Sigmoid colon (tissue), 7 donors: ENCODE measurements around the gene ADAD1. TPM values are rescaled to one million over a fixed set of nuclear protein-coding genes. Genes with fewer than 3 reads are reported as not detected.

Experiments
- DNase-seq: peaks from one replicate; pipeline ENCODE4 v3.0.0-alpha.2; 2019
- H3K27ac ChIP-seq, 4 donors: fragments of 200-600 bp; sonication (generic); one replicate each; pipeline ENCODE4 v1.5.1; 2016 to 2019; ENCODE audit warnings: mild to moderate bottlenecking in 1 of 4
- H3K27me3 ChIP-seq, 3 donors: fragments of 200-600 bp; sonication (generic); one replicate each; pipeline ENCODE4 v1.5.1; 2019; ENCODE audit warnings: mild to moderate bottlenecking in 1 of 3
- H3K36me3 ChIP-seq, 4 donors: fragments of 200-600 bp; sonication (generic); one replicate each; pipeline ENCODE4 v1.5.1; 2016 to 2019
- H3K4me1 ChIP-seq, 4 donors: fragments of 200-600 bp; sonication (generic); one replicate each; pipeline ENCODE4 v1.5.1; 2017 to 2019
- H3K4me3 ChIP-seq, 4 donors: fragments of 200-600 bp; sonication (generic); one replicate each; pipeline ENCODE4 v1.5.1; 2017 to 2019; ENCODE audit warnings: mild to moderate bottlenecking in 2 of 4, moderate library complexity in 1 of 4
- H3K9me3 ChIP-seq, 4 donors: fragments of 200-600 bp in 3 of 4; sonication (generic) in 3 of 4; one replicate each; pipeline versions ENCODE4 v1.5.1 to v1.6.1; 2013 to 2019
- EP300 ChIP-seq, 4 donors: sonication (generic); formaldehyde crosslinking; IDR thresholded peaks; one replicate each; pipeline ENCODE4 v1.6.1; 2017; ENCODE audit warnings: antibody characterized with exemption in 4 of 4
- POLR2A ChIP-seq, 2 donors: fragments of 450-650 bp; IDR thresholded peaks; one replicate each; pipeline ENCODE4 v1.6.1; 2016; ENCODE audit warnings: antibody characterized with exemption in 2 of 2, mild to moderate bottlenecking in 2 of 2, moderate library complexity in 2 of 2
- POLR2AphosphoS5 ChIP-seq, 4 donors: sonication (generic); formaldehyde crosslinking; IDR thresholded peaks; one replicate each; pipeline ENCODE4 v1.6.1; 2017; ENCODE audit warnings: antibody characterized with exemption in 4 of 4
- WGBS, 2 donors: extraction: QIAGEN DNeasy Blood & Tissue Kit; methylation state at CpG; one replicate each; pipeline ENCODE4 v1.1.7; 2013; 5-methylcytosine and 5-hydroxymethylcytosine counted together
- intact Hi-C: fragments of 100-400 bp; cut with DNase I; formaldehyde crosslinking; loops from one replicate; pipeline ENCODE4 v1.15.1; 2023
- polyA plus RNA-seq, 3 donors: library from polyadenylated mRNA; stranded (reverse); fragments of 200-250 nt; gene quantifications; one replicate each; pipeline ENCODE4 v1.2.3, GENCODE V29; 2013
- total RNA-seq, 4 donors: library from RNA; depleted of rRNA; stranded (reverse); fragments of >200 nt; gene quantifications; one replicate each; pipeline ENCODE4 v1.1.0, GENCODE V29; 2016
- TF ChIP-seq, protein P1 (sequence below), 4 experiments: fragments of 450-650 bp in 3 of 4; fragments of 200-600 bp in 1 of 4; IDR thresholded peaks; one replicate each; pipeline ENCODE4 v1.5.1; 2016 to 2019; ENCODE audit warnings: antibody characterized with exemption in 4 of 4, mild to moderate bottlenecking in 3 of 4, moderate library complexity in 2 of 4
- donor health status: healthy with polysubstance abuse.
- donor health status: Bipolar disorder and iron deficiency.
- donor health status: healthy.

The ADAD1 gene
- total and polyA plus RNA-seq, 7 donors, result not detected

GRCh38 chr4:122393276-122393675 lies 14.5 kb downstream of the ADAD1 start:
- H3K9me3 ChIP-seq, result no peaks in the 10 kb centered on the region
- no peaks in the 10 kb centered on the region for H3K36me3 ChIP-seq
- intact Hi-C loops, result no loop called here
- no peaks in the 10 kb centered on the region for H3K4me1 ChIP-seq
- WGBS, 2 donors, result 26 to 72% methylated on average over 1 of the region's 1 CpG
- no peak for DNase-seq
- no peak overlapping the region for H3K4me3 ChIP-seq
- TF ChIP-seq EP300 (IDR thresholded peaks at IDR 0.05), result no peak
- H3K27ac ChIP-seq, result no peak overlapping the region
- H3K27me3 ChIP-seq, result no peaks in the 10 kb centered on the region

GRCh38 chr4:122403861-122404260 lies 25.1 kb downstream of the ADAD1 start:
- TF ChIP-seq EP300 (IDR thresholded peaks at IDR 0.05), result no peak
- no peak for TF ChIP-seq POLR2A (IDR thresholded peaks at IDR 0.05)
- TF ChIP-seq, protein P1, sequence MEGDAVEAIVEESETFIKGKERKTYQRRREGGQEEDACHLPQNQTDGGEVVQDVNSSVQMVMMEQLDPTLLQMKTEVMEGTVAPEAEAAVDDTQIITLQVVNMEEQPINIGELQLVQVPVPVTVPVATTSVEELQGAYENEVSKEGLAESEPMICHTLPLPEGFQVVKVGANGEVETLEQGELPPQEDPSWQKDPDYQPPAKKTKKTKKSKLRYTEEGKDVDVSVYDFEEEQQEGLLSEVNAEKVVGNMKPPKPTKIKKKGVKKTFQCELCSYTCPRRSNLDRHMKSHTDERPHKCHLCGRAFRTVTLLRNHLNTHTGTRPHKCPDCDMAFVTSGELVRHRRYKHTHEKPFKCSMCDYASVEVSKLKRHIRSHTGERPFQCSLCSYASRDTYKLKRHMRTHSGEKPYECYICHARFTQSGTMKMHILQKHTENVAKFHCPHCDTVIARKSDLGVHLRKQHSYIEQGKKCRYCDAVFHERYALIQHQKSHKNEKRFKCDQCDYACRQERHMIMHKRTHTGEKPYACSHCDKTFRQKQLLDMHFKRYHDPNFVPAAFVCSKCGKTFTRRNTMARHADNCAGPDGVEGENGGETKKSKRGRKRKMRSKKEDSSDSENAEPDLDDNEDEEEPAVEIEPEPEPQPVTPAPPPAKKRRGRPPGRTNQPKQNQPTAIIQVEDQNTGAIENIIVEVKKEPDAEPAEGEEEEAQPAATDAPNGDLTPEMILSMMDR (IDR thresholded peaks at IDR 0.05), result no peak
- TF ChIP-seq POLR2AphosphoS5 (IDR thresholded peaks at IDR 0.05), result no peak
- 48 to 50% methylated on average over 3 of the region's 3 CpGs for WGBS, 2 donors
- H3K36me3 ChIP-seq, result no peaks in the 10 kb centered on the region
- no peak overlapping the region for H3K27ac ChIP-seq
- no peak overlapping the region for H3K4me3 ChIP-seq
- no peaks in the 10 kb centered on the region for H3K27me3 ChIP-seq
- DNase-seq, result no peak
- intact Hi-C loops, result no loop called here
- H3K9me3 ChIP-seq, result no peaks in the 10 kb centered on the region
- no peaks in the 10 kb centered on the region for H3K4me1 ChIP-seq

- no peak for DNase-seq
- no peaks in the 10 kb centered on the region for H3K36me3 ChIP-seq
- intact Hi-C loops, result no loop called here
- H3K4me1 ChIP-seq, result no peaks in the 10 kb centered on the region
- no peak overlapping the region for H3K4me3 ChIP-seq
- 41 to 48% methylated on average over 3 of the region's 3 CpGs for WGBS, 2 donors
- no peak overlapping the region for H3K27ac ChIP-seq
- no peaks in the 10 kb centered on the region for H3K9me3 ChIP-seq
- TF ChIP-seq POLR2A (IDR thresholded peaks at IDR 0.05) (no peak), EP300 (IDR thresholded peaks at IDR 0.05) (no peak), POLR2AphosphoS5 (IDR thresholded peaks at IDR 0.05) (no peak)
- TF ChIP-seq, protein P1 (IDR thresholded peaks at IDR 0.05), result no peak
- H3K27me3 ChIP-seq, result no peaks in the 10 kb centered on the region
These were observed 33.7 kb downstream of the ADAD1 start for GRCh38 chr4:122412547-122412946.

GRCh38 chr4:122423246-122423645 lies 44.4 kb downstream of the ADAD1 start:
- intact Hi-C loops, result no loop called here
- DNase-seq, result no peak
- no peaks in the 10 kb centered on the region for H3K4me1 ChIP-seq
- no peak overlapping the region for H3K27ac ChIP-seq
- peaks cover 0 to 9% (median 2%) of the 10 kb centered on the region in 4 donors for H3K9me3 ChIP-seq
- H3K4me3 ChIP-seq, result no peak overlapping the region
- H3K27me3 ChIP-seq, result no peaks in the 10 kb centered on the region
- no peaks in the 10 kb centered on the region for H3K36me3 ChIP-seq
- TF ChIP-seq, protein P1 (IDR thresholded peaks at IDR 0.05), result no peak
- TF ChIP-seq POLR2A (IDR thresholded peaks at IDR 0.05), result no peak
- TF ChIP-seq POLR2AphosphoS5 (IDR thresholded peaks at IDR 0.05), result no peak
- no peak for TF ChIP-seq EP300 (IDR thresholded peaks at IDR 0.05)

GRCh38 chr4:122431351-122431750 lies 52.5 kb downstream of the ADAD1 start:
- Histone ChIP-seq H3K9me3 (no peaks in the 10 kb centered on the region), H3K4me3 (no peak overlapping the region), H3K27me3 (no peaks in the 10 kb centered on the region), H3K4me1 (no peaks in the 10 kb centered on the region), H3K27ac (no peak overlapping the region), H3K36me3 (no peaks in the 10 kb centered on the region)
- intact Hi-C loops, result no loop called here
- 65 to 76% methylated on average over 5 of the region's 5 CpGs for WGBS, 2 donors
- TF ChIP-seq, protein P1 (IDR thresholded peaks at IDR 0.05), result no peak
- no peak for TF ChIP-seq POLR2AphosphoS5 (IDR thresholded peaks at IDR 0.05)
- DNase-seq, result no peak
